ENCODE results near the gene PLA2G3.
"Not testable (repeated sequence)": the region's sequence is repeated elsewhere in the genome, so short reads cannot be mapped to it uniquely, and the experiment has no call there.

The PLA2G3 gene

GRCh38 chr22:31098632-31099110 lies 41.6 kb downstream of the PLA2G3 start:
- peak; percentile 76 for DNase-seq

GRCh38 chr22:31097941-31098631 lies 42.2 kb downstream of the PLA2G3 start:
- DNase-seq, result no peak

GRCh38 chr22:31097539-31097938 lies 42.8 kb downstream of the PLA2G3 start:
- DNase-seq, result not testable (repeated sequence)

GRCh38 chr22:31096657-31097279 lies 43.5 kb downstream of the PLA2G3 start:
- DNase-seq, result no peak

- DNase-seq, result no peak
Measured at GRCh38 chr22:31095637-31096249, 44.6 kb downstream of the PLA2G3 start.

- no peak for DNase-seq
Measured at GRCh38 chr22:31094741-31095140, 45.6 kb downstream of the PLA2G3 start.

- DNase-seq, result no peak
Measured at GRCh38 chr22:31094021-31094551, 46.2 kb downstream of the PLA2G3 start.

GRCh38 chr22:31093086-31093850 lies 47.0 kb downstream of the PLA2G3 start:
- no peak for DNase-seq

GRCh38 chr22:31092161-31092560 lies 48.1 kb downstream of the PLA2G3 start:
- no peak for DNase-seq

- DNase-seq, result no peak
Measured at GRCh38 chr22:31091106-31091975, 49.0 kb downstream of the PLA2G3 start.

- no peak for DNase-seq
Measured at GRCh38 chr22:31090217-31091085, 49.9 kb downstream of the PLA2G3 start.

- peak; percentile 70 for DNase-seq
Measured at GRCh38 chr22:31089160-31090100, 50.9 kb downstream of the PLA2G3 start.

- DNase-seq, result no peak
Measured at GRCh38 chr22:31088233-31088986, 51.9 kb downstream of the PLA2G3 start.

- no peak for DNase-seq
Measured at GRCh38 chr22:31087744-31088215, 52.5 kb downstream of the PLA2G3 start.

GRCh38 chr22:31086703-31087330 lies 53.5 kb downstream of the PLA2G3 start:
- no peak for DNase-seq

- DNase-seq, result no peak
Measured at GRCh38 chr22:31085928-31086327, 54.4 kb downstream of the PLA2G3 start.

GRCh38 chr22:31085493-31085824 lies 54.8 kb downstream of the PLA2G3 start:
- DNase-seq, result peak; percentile 69

GRCh38 chr22:31084811-31085492 lies 55.4 kb downstream of the PLA2G3 start:
- DNase-seq, result peak; percentile 87
